OCI-LY1 (cell line): ENCODE results near the gene RALGAPB.

Source experiments
- EZH2 ChIP-seq: fragments of 200-600 bp; sonication (generic), shearing (Covaris generic); IDR thresholded peaks from 2 replicates; pipeline ENCODE4 v1.8.0; 2017; ENCODE audit warnings: borderline replicate concordance, mixed run types, mild to moderate bottlenecking, antibody characterized with exemption, low read length, moderate library complexity, mixed read lengths
- TF ChIP-seq, protein P1 (sequence below): fragments of 200-600 bp; sonication (generic), shearing (Covaris generic); IDR thresholded peaks from 2 replicates; pipeline ENCODE4 v1.5.1; 2017; ENCODE audit warnings: mild to moderate bottlenecking, antibody characterized with exemption, low read length, moderate library complexity, mixed read lengths

DNA sequence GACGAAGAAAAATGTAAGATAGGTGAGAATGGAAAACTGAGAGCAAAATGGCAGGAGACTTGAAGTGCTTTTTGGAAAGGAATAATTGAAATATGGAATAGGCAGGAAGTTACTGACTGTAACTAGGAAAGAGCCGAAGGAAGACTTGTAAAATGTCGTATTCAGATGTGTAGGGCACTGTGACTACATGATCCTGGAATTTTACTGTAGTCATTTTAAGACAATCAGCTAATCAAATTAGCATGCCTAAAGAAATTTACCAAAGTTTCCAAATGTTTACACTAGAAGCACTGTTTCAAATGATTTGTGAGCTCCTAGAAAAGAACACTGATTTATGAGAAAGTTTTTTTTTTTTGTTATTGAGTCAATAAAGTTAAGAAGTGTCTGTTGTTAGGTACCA, 87.1 kb downstream of the RALGAPB start:
- no peak for TF ChIP-seq EZH2
- TF ChIP-seq, protein P1, sequence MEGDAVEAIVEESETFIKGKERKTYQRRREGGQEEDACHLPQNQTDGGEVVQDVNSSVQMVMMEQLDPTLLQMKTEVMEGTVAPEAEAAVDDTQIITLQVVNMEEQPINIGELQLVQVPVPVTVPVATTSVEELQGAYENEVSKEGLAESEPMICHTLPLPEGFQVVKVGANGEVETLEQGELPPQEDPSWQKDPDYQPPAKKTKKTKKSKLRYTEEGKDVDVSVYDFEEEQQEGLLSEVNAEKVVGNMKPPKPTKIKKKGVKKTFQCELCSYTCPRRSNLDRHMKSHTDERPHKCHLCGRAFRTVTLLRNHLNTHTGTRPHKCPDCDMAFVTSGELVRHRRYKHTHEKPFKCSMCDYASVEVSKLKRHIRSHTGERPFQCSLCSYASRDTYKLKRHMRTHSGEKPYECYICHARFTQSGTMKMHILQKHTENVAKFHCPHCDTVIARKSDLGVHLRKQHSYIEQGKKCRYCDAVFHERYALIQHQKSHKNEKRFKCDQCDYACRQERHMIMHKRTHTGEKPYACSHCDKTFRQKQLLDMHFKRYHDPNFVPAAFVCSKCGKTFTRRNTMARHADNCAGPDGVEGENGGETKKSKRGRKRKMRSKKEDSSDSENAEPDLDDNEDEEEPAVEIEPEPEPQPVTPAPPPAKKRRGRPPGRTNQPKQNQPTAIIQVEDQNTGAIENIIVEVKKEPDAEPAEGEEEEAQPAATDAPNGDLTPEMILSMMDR: no peak
